ENCODE measurements around the gene DDX53. TPM values are rescaled to one million over a fixed set of nuclear protein-coding genes. Genes with fewer than 3 reads are reported as not detected.

DDX53 gene
- polyA plus RNA-seq (ENCODE audit: insufficient read length in 10 of 10): under 1 TPM in 1 of 10 donors, not detected in 9; 0.05 TPM
- long read RNA-seq, donor 1: 0 reads
- long read RNA-seq, donor 2: 0 reads
- long read RNA-seq, donor 3: 0 reads
- long read RNA-seq, donor 4: 0 reads
- long read RNA-seq, donor 5: 0 reads
- long read RNA-seq, donor 6: 0 reads
- long read RNA-seq, donor 7: 0 reads
- long read RNA-seq, donor 8: 0 reads
- long read RNA-seq, donor 9: 0 reads

DNA sequence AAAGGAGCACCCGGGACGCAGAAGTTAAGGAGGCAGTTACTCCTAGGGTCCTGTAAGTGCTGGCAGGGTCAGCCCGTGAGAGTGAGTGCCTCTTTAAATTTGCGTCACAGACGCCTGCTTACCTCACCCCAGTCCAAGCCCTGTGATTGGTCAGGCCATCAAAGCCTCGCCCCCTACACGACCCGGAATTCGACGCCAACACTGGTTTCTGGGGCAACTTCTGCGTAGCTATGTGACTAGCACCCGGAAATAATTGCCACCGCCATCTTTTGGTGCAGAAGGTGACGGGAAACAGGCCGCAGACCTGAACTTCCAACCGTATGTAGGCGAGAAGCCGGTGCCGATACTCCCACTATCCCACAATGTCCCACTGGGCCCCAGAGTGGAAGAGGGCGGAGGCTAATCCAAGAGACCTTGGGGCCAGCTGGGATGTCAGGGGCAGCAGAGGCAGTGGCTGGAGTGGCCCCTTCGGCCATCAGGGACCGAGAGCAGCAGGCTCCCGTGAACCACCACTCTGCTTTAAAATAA, at the start of gene DDX53:
Gene DDX53 (plus strand): TSS at position 265 of the 528 bp plus-strand sequence. CDS start 98 bp downstream, at position 363.
- DNase-seq: no peak

DNA sequence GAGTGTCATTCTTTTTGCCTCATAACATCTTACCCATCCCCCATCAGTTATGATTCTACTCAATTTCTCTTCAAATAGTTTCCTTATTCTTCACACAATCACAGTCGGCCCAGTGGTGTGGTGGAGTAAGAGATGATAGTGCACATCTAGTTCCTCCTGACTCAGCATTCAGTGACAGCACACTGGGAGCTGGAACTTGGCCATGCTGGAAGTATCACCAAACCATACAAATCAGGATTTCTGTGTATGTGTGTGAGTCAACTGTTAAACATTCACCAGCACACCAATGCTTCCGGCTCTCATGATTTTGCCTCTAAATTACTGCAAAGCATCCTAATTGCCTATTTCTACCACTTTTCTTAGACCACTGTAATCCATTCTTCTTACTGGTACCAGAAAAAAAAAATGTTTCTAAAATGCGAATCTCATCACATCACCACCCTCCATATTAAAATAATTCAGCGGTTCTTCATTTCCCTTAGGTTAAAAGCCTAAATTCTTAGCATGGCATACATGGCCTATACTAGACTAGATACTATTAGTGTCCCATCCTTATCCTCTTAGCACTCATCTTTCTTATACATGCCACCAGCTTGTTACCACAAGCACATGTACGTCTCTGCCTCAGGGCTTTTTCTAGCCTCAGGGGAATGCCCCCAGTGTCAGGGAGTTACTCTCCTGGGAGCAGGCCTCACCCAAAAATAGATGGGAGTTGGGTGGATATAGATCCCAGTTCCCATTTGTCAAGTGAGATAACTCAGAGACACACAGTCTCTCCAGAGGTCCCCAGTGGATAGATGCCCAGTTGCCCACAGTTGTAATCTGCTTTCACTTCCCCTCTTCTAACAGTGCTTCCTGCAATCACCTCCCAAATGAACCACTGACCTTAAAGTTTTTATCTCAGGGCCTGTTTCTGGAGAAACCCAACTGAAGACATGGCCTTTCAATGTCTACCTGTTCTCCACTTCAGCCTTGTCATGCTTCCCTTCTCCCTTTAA, 49.2 kb upstream of the DDX53 start:
- peak in 1 of 3 donors; percentile 80 for DNase-seq

DNA sequence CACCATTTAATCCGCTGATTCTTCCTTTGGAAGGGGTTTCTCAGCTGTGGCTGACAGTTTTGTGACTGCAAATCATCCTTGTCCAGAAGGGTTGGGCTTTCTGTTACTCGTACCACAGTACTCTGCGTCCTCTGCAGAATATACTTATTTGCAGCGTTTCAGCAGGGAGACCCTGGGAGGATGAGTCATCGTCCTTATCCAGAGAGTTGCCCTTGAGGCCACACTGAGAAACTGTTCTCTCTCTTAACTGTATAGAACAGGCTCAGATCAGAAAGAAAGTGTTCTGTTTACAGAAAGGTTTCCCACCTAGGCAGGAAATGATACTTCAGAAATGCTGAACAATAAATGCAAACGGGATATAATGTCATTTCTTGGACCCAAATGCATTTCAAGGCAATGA, 47.8 kb upstream of the DDX53 start:
- DNase-seq: peak in 1 of 3 donors; percentile 16

DNA sequence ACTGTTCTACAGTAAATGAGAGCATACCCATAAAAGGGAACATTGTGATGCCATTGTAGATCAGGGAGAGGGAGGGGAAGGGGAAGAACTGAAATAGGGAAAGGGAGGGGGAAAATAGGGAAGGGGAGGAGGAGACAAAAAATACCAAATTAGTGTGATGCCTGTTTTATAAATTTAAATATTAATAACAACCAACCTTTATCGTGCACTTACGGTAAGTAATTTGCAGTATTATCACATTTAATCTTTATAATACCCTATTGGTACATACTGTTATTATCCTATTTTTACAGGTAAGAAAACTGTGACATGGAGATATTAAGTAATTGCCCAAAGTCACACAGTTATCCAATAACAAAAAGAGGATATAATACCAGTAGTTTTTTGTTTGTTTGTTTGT, 41.5 kb upstream of the DDX53 start:
- DNase-seq: no peak

DNA sequence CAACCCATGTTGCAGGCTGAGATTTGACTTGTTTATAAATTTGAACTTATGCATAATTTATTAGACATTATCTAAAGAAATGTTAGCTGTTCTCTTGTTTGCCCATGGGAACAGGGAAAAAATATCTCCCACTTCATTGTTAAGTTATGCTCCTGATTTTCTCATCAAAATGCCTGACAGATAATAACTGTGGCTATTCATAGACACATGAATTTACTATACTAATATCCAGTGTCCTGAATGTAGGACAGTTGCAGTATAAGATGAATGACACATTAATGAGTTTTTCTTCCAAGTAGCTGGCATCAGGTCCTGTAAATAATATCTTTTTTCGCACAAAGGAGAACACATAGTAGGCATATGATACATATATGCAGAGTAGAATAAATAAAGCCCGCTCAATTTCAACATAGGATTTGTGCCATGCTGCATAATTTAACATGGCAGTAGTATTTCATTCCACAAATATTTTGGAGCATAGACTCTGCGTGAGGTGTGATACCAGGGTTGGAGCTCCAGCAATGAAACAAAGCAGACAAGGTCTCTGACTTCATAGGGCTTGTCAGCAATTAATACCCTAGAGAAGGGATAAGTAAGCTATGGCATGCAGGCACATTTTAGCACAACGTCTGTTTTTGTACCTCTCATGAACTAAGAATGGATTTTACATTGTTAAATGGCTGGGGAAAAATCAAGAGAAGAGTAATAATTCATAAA, 40.4 kb upstream of the DDX53 start:
- DNase-seq: no peak

DNA sequence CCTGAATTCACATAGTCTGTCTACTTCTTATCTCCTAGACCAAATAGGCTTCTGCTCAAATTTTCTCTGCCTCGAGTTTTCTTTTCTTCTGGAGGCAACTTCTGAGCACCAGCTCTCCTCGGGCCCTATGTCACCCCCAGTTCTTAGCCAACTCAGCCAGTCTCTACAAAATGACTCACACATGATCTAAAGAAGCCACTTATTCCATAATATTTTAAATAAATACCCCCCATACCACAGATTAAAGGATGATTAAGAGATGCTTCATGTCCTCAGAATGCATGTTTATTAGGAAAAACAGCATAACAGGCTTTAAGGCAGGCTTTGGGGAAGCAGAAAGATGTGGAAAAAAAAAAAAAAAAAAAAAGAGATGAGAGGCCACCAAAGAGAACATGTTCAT, 36.6 kb upstream of the DDX53 start:
- DNase-seq: no peak

DNA sequence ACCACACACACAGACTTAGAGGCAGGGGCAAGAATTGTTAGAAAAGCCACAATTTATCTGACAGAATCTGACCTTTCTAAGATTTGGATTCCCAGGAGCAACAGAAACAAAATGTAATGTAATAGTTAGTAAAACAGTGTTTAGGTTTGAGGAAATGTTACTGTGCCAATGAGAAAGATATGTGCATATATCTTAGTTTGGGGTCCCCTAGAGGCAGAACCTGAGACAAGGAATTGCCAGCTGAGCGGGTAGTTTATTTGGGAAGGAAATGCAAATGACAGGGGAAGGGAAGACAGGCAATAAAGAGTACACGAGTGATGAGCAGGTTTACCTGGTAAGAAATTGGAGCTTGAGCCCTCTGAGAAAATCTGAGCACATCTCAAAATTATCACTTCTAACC, 31.3 kb upstream of the DDX53 start:
- DNase-seq: no peak

DNA sequence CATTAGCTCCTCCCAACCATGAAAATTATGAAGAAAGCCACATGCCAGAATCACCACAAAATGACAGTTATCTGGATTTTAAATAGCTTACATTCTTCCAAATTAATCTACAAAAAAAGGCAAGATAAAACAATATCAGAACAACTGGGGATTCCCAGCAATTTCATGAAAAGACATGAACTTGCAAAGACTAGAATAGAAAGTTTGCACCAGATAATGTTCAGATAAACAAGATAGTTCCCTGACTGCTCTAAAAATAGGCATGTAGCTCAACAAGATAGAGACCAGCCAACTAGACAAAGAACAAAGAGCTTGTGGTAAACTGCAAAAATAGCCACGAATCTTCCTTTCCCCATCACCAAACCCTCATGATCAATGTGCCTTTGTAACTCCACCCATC, 30.3 kb upstream of the DDX53 start:
- DNase-seq: no peak

DNA sequence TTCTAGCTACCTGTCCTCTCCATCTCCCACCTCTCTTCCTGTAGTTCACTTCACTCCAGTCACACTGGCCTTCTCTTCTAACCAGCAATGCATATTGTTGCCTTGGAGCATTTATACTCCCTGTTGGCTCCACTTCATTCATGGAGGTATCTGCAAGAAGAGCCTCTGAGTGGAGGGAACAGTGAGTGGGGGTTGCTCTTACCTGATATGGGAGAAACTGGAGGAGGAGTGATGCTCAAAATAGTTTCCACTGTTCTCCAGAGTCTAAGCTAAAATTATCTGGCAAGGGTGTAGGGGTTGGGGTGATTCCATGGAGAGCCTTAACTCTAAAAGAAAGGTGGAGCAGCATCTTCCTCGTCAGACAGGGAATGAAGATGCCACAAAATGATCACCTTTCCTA, 28.9 kb upstream of the DDX53 start:
- DNase-seq: no peak

DNA sequence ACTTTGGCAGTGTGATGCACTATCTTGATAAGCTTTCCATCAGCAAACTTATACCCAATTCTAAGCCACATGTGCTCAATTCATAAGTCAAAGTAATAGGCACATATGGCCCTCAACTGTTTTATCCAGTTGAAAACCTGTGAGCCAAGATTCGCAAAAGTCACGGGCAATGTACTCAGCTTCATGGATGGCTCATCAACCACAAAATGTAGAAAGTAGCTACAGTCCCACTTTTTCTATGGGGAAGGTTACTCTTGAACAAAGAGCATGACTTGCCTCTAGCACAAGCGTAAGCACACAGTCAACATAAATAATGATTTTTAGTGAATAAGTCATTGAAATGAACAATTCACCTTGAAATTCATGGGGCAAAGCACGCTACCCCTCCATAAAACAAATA, 25.1 kb upstream of the DDX53 start:
- no peak for DNase-seq

DNA sequence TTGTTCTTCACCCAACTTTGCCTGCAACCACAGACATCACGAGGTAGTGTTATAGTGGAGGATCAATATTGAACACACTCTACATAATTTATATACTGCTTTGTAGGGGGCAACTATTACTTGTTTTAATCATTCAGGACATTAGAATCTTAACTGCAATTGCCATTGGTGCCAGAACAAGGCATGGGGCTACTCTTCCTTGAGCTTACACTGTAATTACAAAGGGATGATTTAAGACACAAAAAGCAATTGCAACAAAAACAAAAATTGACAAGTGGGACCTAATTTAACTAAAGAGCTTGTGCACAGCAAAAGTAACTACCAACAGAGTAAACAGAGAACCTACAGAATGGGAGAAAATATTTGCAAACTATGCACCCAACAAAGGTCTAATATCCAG, 24.0 kb upstream of the DDX53 start:
- DNase-seq: no peak

DNA sequence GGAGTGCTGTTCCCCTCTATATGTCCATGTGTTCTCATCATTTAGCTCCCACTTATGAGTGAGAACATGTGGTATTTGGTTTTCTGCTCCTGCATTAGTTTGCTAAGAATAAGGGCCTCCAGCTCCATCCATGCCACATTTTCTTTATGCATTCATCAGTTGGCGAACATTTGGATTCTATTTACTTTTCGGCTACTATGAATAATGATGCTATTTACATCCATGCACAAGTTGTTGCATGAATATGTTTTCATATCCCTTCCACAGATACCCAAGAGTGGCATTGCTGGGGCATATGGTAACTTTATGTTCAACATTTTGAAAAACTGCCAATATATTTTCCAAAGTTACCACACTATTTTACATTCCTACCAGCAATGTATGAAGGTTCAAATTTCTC, 13.8 kb upstream of the DDX53 start:
- DNase-seq: no peak

DNA sequence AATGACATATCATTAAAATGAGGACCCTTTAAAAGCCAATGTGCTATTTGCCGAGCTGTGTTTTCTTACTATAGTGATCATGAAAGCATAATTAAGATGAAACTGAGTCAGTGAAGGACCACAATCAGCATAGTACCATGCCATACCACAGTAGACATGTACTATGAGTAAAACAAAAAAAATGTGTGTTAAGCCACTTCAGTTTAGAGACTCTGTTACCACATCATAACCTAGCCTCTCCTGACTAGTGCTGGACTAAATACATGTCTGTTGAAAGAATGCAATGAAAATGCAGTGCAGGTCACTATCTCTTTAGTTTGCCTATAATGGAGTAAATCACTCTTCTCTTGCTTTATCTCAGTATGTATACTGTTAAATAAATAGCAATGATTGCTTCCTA, 12.3 kb upstream of the DDX53 start:
- DNase-seq: no peak

DNA sequence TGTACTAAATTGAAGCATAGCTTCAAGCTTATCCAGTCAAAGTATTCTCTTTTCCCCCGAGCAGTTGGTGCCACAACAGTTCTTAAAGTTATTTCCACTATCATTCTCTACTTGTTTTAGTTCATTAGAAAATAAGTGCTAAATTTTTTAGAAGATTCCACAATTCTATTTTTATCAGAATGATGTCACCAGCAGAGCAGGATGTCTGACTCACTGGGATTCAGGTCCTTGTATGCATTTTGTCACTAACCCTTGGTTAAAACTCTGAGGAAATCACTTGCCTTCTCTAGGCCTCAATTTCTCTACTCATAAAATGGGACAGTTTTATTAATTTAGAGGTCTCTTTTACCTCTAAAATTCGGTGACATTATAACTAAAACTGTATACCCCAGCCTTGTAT, 3.4 kb downstream of the DDX53 start:
- DNase-seq: peak in 1 of 3 donors; percentile 5

DNA sequence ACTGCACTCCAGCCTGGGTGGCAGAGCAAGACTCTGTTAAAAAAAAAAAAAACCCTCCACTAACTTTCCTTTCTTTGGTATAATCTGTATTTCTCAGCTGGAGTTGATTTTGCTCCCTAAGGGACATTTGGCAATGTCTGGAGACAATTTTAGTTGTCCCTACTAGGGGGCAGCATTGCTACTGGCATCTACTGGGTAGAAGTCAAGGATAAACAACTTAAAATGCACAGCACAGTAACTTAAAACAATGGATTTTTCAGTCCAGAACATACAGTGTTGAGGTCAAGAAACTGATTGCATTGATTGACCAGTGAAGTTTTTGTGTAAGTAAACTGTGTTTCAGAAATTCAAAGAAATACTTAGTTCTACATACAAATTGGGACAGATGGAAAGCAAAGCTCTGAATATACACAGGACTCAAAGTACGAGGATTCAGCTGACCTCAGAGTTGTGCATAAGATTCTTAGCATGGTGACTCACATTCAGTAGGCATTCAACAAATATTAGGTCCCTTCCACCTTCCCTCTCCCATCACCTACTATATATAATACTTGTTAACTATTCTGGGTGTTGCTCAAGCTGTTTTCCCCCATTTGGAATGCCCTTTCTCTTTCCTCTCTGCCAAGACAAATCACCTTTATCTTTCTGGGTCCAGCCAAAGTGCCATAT, 8.8 kb downstream of the DDX53 start:
- no peak for DNase-seq

DNA sequence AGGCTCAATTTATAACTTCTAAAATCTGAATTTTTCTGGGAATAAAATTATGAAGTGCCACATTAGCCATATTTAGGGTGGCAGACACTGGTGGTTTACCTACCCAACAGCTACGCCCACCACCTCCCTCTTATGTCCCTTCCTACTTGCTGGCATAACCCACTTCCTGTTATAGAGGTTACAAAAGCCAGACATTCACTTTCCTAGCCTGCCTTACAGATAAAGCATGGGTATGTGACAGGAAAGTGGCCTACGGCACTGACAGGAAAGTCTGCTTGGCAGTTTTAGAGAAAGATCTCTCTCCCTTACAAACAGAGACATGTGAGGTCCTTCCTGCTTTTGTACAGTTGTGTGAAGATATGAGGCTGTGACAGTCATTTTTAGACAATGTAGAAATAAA, 12.4 kb downstream of the DDX53 start:
- DNase-seq: no peak

DNA sequence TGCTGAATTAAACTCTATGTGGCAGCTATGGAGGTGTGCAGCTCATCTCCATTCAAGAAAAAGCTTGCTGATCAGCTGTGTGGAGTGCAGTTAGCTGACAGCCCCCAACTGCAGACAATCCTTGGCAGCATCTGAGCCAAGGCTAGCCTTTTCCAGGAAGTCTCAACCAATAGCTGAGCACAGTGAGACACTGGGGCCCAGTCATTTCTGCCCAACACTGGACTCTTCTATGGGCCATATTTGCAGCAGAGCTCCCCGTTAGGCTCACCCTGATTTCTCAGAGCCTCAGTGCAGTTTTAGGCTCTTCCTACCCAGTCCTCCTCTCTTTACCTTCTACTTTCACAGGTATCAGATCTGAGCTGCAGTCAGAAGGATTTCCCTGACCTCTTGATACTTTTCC, 12.9 kb downstream of the DDX53 start:
- DNase-seq: no peak

DNA sequence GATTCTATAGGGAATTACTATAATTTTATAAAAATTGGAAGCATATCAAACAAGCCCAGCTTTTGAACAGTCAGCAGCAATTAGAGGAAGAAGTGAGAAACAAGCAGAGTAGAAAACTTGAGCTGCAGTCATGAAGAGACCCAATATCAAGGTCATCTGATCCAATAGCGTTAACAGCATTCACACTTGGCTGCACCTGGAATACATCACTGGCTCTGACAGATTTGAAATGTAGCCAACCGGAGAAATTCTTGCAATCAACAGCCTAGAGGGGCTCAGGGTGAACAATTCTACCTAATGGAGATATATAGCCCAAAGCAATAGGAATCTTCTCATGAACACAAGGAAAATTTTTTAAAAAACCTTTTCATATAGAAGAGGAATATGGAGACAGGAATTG, 13.6 kb downstream of the DDX53 start:
- no peak for DNase-seq

DNA sequence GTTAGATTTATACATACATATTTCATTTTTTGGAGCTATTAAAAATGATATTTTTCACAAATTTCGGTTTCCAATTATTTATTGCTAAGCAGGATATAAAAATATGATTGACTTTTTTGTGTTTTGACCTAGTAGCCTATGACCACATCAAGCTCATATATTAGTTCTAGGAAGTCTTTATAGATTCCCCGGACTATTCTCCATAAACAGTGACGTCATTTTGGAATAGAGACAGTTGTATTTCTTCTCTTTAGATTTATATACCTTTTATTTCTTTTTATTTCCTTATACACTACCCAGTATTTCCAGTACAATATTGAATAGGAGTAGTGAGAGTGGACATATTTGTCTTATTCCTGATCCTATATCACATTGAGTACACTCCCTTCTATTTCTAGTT, 31.8 kb downstream of the DDX53 start:
- no peak for DNase-seq

DNA sequence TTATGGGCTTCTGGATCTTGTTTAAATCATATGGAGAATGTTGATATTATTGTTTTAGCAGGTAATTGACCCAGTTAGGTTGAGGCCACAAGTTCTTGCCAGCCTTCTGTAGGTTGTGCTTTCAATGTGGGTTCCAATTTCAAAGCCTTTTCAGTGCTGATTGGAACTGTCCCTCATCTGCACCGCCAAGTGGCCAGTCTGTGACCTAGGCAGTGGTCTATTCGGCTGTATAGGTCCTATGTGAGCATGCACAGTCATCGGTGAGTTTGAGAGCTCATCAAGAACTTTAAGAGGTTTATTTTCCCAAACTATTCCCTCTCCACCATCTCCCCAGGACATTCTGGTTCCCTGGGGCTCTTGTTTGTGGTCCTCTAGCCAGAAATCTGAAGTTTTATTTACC, 35.7 kb downstream of the DDX53 start:
- no peak for DNase-seq

DNA sequence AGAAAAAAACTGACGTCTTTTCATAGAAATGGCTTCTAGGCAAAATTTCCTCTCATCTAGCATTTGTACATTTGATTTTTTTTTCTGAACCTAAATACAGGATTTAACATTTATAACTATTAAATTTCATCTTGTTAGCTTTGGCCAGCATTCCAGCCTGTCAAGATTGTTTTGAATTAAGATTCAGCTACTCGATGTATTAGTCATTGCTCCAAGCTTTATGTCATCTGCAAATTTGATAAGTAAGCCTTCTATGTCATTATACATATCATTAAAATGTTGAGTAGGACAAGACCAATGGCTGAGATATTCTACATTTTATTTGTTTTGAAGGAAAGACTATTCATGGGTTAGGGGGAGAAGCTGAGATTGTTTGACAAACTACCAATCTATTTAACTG, 46.7 kb downstream of the DDX53 start:
- DNase-seq: no peak
